Measurements from ENCODE around the gene NR4A1.

NR4A1 gene

GRCh38 chr12:52074971-52075724, 23.9 kb downstream of the NR4A1 start:
- no peak overlapping the region for H3K4me3 ChIP-seq (ENCODE audit: low read length)
- TF ChIP-seq CTCF (IDR thresholded peaks at IDR 0.05; ENCODE audit: insufficient read depth, low read depth, low read length, missing control alignments), result no peak
- DNase-seq (ENCODE audit: low read depth), result no peak

GRCh38 chr12:52076811-52077210, 25.6 kb downstream of the NR4A1 start:
- no peak for DNase-seq (ENCODE audit: low read depth)
- no peak for TF ChIP-seq CTCF (IDR thresholded peaks at IDR 0.05; ENCODE audit: insufficient read depth, low read depth, low read length, missing control alignments)
- H3K4me3 ChIP-seq (ENCODE audit: low read length), result no peak overlapping the region

- no peak for TF ChIP-seq CTCF (IDR thresholded peaks at IDR 0.05; ENCODE audit: insufficient read depth, low read depth, low read length, missing control alignments)
- DNase-seq (ENCODE audit: low read depth), result no peak
- no peak overlapping the region for H3K4me3 ChIP-seq (ENCODE audit: low read length)
Measured at GRCh38 chr12:52078276-52078675, 27.0 kb downstream of the NR4A1 start.

- no peak for DNase-seq (ENCODE audit: low read depth)
- no peak for TF ChIP-seq CTCF (IDR thresholded peaks at IDR 0.05; ENCODE audit: insufficient read depth, low read depth, low read length, missing control alignments)
- no peak within 1 kb of the TSS for H3K4me3 ChIP-seq (ENCODE audit: low read length)
Measured at GRCh38 chr12:52079576-52080402, 28.5 kb downstream of the NR4A1 start, which contains the start of gene SMIM41. SMIM41 (plus strand) TSS chr12:52079704; CDS start chr12:52079780, 76 bp downstream.

- H3K4me3 ChIP-seq (ENCODE audit: low read length), result no peak overlapping the region
Measured at GRCh38 chr12:52080403-52081251, 29.4 kb downstream of the NR4A1 start.

More at GRCh38 chr12:52080403-52081251, 29.4 kb downstream of the NR4A1 start:
- no peak for DNase-seq (ENCODE audit: low read depth)
- no peak for TF ChIP-seq CTCF (IDR thresholded peaks at IDR 0.05; ENCODE audit: insufficient read depth, low read depth, low read length, missing control alignments)
